Measurements from ENCODE around the gene SNX10.
A peak's percentile ranks its signal among the peaks of the same experiment; 100 is the strongest.
"Not testable (repeated sequence)": the region's sequence is repeated elsewhere in the genome, so short reads cannot be mapped to it uniquely, and the experiment has no call there.

The SNX10 gene, protein sequence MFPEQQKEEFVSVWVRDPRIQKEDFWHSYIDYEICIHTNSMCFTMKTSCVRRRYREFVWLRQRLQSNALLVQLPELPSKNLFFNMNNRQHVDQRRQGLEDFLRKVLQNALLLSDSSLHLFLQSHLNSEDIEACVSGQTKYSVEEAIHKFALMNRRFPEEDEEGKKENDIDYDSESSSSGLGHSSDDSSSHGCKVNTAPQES

DNA sequence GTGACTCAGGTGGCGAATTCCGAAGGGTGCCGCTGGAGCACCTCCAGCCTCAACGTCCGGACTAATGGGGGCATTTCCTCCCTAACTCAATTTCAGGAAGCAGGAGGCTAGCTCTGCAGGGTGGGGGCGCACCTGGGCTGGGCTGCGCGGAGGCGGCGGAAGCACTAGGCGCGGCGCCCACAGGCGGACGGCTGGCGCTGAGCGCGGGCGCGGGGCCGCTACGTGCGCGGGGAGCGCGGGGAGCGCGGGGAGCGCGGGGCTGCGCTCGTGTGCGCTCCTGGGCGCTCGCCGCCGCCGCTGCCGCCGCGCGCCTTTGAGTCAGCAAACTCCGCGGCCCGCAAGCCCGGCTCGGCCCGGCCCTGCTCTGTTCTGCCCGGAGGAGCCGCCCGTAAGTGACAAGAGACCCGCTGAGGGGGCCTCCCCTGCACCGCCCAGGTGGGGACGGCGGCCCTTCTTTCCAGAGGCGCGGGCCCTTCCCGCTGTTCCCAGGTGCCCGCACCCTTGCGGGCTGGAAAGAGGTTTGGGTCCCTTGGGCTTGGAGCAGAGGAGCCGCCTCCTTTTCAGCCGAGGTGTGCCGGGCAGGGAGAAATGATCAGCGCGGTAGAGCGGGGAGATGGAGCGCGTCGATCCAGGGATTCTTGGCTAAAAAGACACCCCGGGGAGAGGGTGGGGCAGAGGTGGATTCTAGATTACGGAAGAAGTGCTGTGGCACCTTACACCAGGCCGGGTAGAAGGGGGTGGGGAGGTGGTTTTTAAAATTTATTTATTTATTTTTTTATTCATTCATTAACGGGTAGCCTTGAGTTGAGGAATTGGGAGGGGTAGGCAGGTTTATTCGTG is at the start of gene SNX10:
SNX10 (plus strand) TSS at position 164 of the 840 bp plus-strand sequence. CDS start 54,581 bp downstream, outside the sequence.
- H3K27me3 ChIP-seq (replicated peaks; ENCODE audit: control insufficient read depth, insufficient read depth, low read length) = no peaks in the 10 kb centered on the region
- no peaks in the 10 kb centered on the region for H3K9me3 ChIP-seq (ENCODE audit: control insufficient read depth, low read length)
- no peaks in the 10 kb centered on the region for H3K36me3 ChIP-seq (ENCODE audit: control insufficient read depth, insufficient read depth, low read length, severe bottlenecking)
- H3K4me1 ChIP-seq (ENCODE audit: control insufficient read depth, insufficient read depth, low read length) = peaks cover 5% of the 10 kb centered on the region
- H3K9ac ChIP-seq (ENCODE audit: low read length) = peak within 1 kb of the TSS; percentile 86
- peak within 1 kb of the TSS; percentile 84 for H3K4me3 ChIP-seq (ENCODE audit: low read length)
- DNase-seq (ENCODE audit: low read depth) = peak; percentile 34

DNA sequence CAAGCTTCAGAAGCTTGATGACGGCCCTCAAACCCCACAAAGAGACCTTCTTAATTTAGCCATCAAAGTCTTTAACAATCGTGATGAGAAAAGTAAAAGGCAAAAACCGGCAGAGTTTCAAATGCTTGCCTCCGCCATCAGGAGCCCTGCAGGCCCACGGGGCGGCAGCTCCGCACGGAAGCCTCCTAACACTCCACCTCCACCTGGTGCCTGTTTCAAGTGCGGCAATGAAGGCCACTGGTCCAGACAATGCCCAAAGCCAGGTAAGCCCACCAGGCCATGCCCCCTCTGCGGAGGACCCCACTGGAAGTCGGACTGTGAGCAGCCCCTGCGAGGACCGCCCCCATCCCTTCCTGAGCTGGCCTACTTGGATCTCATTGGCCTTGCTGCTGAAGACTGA is 46.5 kb upstream of the SNX10 start:
- no peaks in the 10 kb centered on the region for H3K36me3 ChIP-seq (ENCODE audit: control insufficient read depth, insufficient read depth, low read length, severe bottlenecking)
- no peak overlapping the region for H3K4me3 ChIP-seq (ENCODE audit: low read length)
- no peaks in the 10 kb centered on the region for H3K4me1 ChIP-seq (ENCODE audit: control insufficient read depth, insufficient read depth, low read length)
- H3K9me3 ChIP-seq (ENCODE audit: control insufficient read depth, low read length) = no peaks in the 10 kb centered on the region
- H3K27me3 ChIP-seq (replicated peaks; ENCODE audit: control insufficient read depth, insufficient read depth, low read length) = peaks cover 17% of the 10 kb centered on the region
- no peak overlapping the region for H3K9ac ChIP-seq (ENCODE audit: low read length)
- no peak for DNase-seq (ENCODE audit: low read depth)

DNA sequence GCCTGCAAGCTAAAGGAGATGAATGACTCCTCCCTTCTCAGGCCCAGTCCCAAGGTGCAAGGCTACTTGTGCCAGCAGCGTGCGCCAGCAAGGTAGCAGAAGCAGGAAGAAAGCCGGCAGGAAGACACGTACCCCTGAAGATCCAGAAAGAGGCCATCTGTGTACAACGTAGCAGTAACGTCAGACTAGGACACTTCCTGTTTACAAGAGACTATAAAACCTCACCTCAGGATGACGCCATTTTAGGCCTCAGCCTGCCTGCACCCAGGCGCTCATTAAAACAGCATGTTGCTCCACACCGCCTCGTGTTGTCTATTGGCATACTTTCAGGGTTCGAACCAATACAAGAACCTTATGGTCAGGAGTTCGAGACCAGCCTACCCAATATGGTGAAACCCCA is 41.4 kb upstream of the SNX10 start:
- no peak for DNase-seq (ENCODE audit: low read depth)
- H3K27me3 ChIP-seq (replicated peaks; ENCODE audit: control insufficient read depth, insufficient read depth, low read length) = peaks cover 15% of the 10 kb centered on the region
- no peaks in the 10 kb centered on the region for H3K4me1 ChIP-seq (ENCODE audit: control insufficient read depth, insufficient read depth, low read length)
- no peaks in the 10 kb centered on the region for H3K36me3 ChIP-seq (ENCODE audit: control insufficient read depth, insufficient read depth, low read length, severe bottlenecking)
- H3K4me3 ChIP-seq (ENCODE audit: low read length) = no peak overlapping the region
- H3K9ac ChIP-seq (ENCODE audit: low read length) = no peak overlapping the region
- no peaks in the 10 kb centered on the region for H3K9me3 ChIP-seq (ENCODE audit: control insufficient read depth, low read length)

DNA sequence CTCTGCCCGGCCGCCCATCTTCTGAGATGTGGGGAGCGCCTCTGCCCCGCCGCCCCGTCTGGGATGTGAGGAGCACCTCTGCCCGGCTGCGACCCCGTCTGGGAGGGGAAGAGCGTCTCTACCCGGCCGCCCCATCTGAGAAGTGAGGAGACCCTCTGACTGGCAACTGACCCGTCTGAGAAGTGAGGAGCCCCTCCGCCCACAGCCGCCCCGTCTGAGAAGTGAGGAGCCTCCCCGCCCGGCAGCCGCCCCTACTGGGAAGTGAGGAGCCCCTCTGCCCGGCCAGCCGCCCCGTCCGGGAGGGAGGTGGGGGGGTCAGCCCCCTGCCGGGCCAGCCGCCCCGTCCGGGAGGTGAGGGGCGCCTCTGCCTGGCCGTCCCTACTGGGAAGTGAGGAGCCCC is 29.8 kb upstream of the SNX10 start:
- not testable (repeated sequence) for H3K27me3 ChIP-seq (replicated peaks; ENCODE audit: control insufficient read depth, insufficient read depth, low read length); H3K9me3 ChIP-seq (ENCODE audit: control insufficient read depth, low read length); H3K9ac ChIP-seq (ENCODE audit: low read length); H3K36me3 ChIP-seq (ENCODE audit: control insufficient read depth, insufficient read depth, low read length, severe bottlenecking); DNase-seq (ENCODE audit: low read depth); H3K4me1 ChIP-seq (ENCODE audit: control insufficient read depth, insufficient read depth, low read length); H3K4me3 ChIP-seq (ENCODE audit: low read length)

DNA sequence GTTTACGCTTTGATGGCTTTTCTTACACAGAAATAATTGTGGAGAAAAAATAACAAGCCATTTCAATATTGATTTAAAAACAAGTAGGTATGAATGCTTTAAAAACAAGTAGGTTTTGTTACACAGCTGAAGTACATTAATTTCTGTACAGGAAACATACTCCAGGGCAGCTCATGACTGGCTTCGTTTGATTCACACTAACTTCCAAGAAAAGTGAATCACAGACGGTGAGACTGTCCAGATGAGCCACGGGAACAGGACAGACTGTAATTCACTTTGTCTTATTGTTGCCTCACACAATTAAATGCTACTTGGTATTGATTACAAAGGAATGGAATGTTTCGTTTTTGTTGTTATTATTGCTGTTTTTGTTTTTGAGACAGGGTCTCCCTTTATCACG is 26.6 kb upstream of the SNX10 start:
- no peak for DNase-seq (ENCODE audit: low read depth)
- Histone ChIP-seq H3K4me3 (ENCODE audit: low read length) (no peak overlapping the region), H3K36me3 (ENCODE audit: control insufficient read depth, insufficient read depth, low read length, severe bottlenecking) (no peaks in the 10 kb centered on the region), H3K9me3 (ENCODE audit: control insufficient read depth, low read length) (no peaks in the 10 kb centered on the region), H3K9ac (ENCODE audit: low read length) (no peak overlapping the region), H3K4me1 (ENCODE audit: control insufficient read depth, insufficient read depth, low read length) (no peaks in the 10 kb centered on the region), H3K27me3 (replicated peaks; ENCODE audit: control insufficient read depth, insufficient read depth, low read length) (no peaks in the 10 kb centered on the region)

DNA sequence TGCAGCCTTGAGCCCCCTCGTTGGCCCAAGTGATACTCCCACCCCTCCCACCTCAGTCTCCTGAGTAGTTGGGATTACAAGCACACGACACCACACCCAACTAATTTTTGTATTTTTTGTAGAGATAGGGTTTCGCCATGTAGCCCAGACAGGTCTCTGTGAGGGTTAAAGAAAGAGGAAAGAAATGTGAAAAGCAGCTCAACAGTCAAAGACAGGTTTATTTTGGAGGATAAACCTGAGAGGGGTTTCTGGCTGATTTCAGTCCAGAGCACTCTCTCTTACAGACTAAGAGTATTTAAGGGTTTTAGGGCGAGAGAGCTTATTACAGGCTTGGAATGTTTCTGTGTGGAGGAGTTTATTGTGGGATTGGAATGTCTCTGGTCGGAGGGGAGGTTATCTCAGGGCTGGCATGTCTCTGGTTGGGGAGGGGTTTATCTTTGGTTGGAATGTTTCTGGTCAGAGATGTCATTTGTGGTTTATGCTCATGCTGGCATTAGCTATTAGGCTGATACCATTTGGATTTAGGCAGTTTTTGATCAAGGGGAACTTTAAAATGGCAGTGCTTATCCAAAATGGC is 26.1 kb upstream of the SNX10 start:
- H3K4me1 ChIP-seq (ENCODE audit: control insufficient read depth, insufficient read depth, low read length) = no peaks in the 10 kb centered on the region
- no peak overlapping the region for H3K9ac ChIP-seq (ENCODE audit: low read length)
- DNase-seq (ENCODE audit: low read depth) = no peak
- no peaks in the 10 kb centered on the region for H3K9me3 ChIP-seq (ENCODE audit: control insufficient read depth, low read length)
- H3K27me3 ChIP-seq (replicated peaks; ENCODE audit: control insufficient read depth, insufficient read depth, low read length) = no peaks in the 10 kb centered on the region
- H3K4me3 ChIP-seq (ENCODE audit: low read length) = no peak overlapping the region
- no peaks in the 10 kb centered on the region for H3K36me3 ChIP-seq (ENCODE audit: control insufficient read depth, insufficient read depth, low read length, severe bottlenecking)

DNA sequence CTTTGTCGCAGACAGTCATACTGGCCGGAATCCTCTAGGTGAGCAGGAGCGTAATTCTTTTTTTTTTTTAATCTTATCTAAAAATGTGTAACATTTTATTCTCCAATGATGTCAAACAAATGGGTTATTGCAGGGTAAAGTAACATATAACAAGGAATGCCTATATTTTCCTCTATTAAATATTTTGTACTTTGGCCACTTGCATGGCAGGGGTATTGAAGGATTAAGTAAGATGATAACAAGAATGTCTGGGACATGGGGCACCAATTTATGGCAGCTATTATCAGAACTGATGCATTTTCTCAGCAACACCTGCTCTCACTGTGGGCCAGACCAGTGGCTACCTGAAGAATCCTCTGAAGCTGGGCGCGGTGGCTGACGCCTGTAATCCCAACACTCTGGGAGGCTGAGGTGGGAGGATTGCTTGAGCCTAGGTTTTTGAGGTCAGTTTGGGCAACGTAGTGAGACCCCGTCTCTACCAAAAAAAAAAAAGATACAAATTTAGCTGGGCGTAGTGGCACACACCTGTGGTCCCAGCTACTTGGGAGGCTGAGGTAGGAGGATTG is 24.0 kb upstream of the SNX10 start:
- no peaks in the 10 kb centered on the region for H3K27me3 ChIP-seq (replicated peaks; ENCODE audit: control insufficient read depth, insufficient read depth, low read length)
- H3K36me3 ChIP-seq (ENCODE audit: control insufficient read depth, insufficient read depth, low read length, severe bottlenecking) = no peaks in the 10 kb centered on the region
- no peaks in the 10 kb centered on the region for H3K9me3 ChIP-seq (ENCODE audit: control insufficient read depth, low read length)
- DNase-seq (ENCODE audit: low read depth) = no peak
- no peak overlapping the region for H3K9ac ChIP-seq (ENCODE audit: low read length)
- no peak overlapping the region for H3K4me3 ChIP-seq (ENCODE audit: low read length)
- no peaks in the 10 kb centered on the region for H3K4me1 ChIP-seq (ENCODE audit: control insufficient read depth, insufficient read depth, low read length)

DNA sequence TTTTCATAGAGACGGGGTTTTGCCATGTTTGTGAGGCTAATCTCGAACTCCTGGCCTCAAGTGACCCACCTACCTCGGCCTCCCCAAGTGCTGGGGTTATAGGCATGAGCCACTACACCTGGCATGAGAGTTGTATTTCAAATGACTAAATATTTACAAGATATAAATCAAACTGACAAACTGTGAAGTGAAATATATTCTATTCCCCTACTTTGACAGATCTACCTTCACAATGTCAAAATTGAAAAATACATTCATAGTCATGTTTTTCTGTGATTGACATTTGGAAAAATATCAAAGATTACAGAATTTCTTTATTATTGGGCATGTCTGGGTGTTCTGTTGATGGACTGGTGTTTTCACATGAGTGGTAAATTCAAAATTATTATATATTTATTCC is 16.4 kb upstream of the SNX10 start:
- Histone ChIP-seq H3K4me3 (ENCODE audit: low read length) (no peak overlapping the region), H3K9ac (ENCODE audit: low read length) (no peak overlapping the region), H3K4me1 (ENCODE audit: control insufficient read depth, insufficient read depth, low read length) (peaks cover 8% of the 10 kb centered on the region), H3K36me3 (ENCODE audit: control insufficient read depth, insufficient read depth, low read length, severe bottlenecking) (no peaks in the 10 kb centered on the region), H3K9me3 (ENCODE audit: control insufficient read depth, low read length) (no peaks in the 10 kb centered on the region), H3K27me3 (replicated peaks; ENCODE audit: control insufficient read depth, insufficient read depth, low read length) (no peaks in the 10 kb centered on the region)
- DNase-seq (ENCODE audit: low read depth) = no peak

DNA sequence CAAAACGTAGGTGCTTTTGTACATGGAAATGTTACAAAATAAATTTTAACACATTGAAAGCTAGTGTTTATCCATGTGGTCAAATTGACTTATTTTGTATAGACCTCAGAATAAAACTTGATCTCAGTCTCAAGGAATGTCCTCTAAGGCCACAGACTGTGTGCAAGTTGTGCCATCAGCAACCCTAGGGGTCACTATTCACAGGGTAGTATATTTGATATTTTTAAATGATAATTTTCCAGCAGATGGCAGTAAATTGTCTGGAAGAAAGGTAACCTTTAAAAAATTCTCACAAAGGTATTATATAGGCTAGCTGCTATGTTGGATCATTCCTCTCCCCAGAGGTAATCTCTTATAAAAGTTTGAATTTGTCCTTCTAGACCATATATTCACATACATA is 12.9 kb upstream of the SNX10 start:
- DNase-seq (ENCODE audit: low read depth) = peak; percentile 11

DNA sequence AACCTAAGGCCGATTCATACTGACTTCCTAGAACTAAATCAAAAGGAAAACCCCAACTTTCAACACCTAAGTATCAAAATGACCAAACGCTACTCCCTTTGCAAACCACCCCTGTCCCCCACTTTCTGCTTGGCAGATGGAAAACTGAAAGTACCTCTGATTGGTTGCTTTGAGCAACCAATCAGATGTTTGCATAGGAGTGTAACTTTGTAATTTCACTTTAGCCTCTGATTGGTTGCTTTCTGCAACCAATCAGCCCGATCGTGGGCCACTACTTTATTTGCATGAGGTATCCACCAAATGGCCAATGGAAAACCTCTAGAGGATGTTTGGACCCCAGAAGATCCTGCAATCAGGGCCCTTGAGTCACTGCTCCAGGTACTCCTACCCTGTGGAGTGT is 12.3 kb upstream of the SNX10 start:
- Histone ChIP-seq H3K9ac (ENCODE audit: low read length) (no peak overlapping the region), H3K9me3 (ENCODE audit: control insufficient read depth, low read length) (no peaks in the 10 kb centered on the region), H3K4me3 (ENCODE audit: low read length) (no peak overlapping the region), H3K36me3 (ENCODE audit: control insufficient read depth, insufficient read depth, low read length, severe bottlenecking) (no peaks in the 10 kb centered on the region), H3K4me1 (ENCODE audit: control insufficient read depth, insufficient read depth, low read length) (peaks cover 8% of the 10 kb centered on the region), H3K27me3 (replicated peaks; ENCODE audit: control insufficient read depth, insufficient read depth, low read length) (no peaks in the 10 kb centered on the region)
- no peak for DNase-seq (ENCODE audit: low read depth)

More for the DNA sequence above, 12.9 kb upstream of the SNX10 start:
- H3K4me3 ChIP-seq (ENCODE audit: low read length) = peak overlapping the region; percentile 22
- peaks cover 8% of the 10 kb centered on the region for H3K4me1 ChIP-seq (ENCODE audit: control insufficient read depth, insufficient read depth, low read length)
- no peaks in the 10 kb centered on the region for H3K36me3 ChIP-seq (ENCODE audit: control insufficient read depth, insufficient read depth, low read length, severe bottlenecking)
- H3K9ac ChIP-seq (ENCODE audit: low read length) = peak overlapping the region; percentile 22
- no peaks in the 10 kb centered on the region for H3K9me3 ChIP-seq (ENCODE audit: control insufficient read depth, low read length)
- no peaks in the 10 kb centered on the region for H3K27me3 ChIP-seq (replicated peaks; ENCODE audit: control insufficient read depth, insufficient read depth, low read length)

DNA sequence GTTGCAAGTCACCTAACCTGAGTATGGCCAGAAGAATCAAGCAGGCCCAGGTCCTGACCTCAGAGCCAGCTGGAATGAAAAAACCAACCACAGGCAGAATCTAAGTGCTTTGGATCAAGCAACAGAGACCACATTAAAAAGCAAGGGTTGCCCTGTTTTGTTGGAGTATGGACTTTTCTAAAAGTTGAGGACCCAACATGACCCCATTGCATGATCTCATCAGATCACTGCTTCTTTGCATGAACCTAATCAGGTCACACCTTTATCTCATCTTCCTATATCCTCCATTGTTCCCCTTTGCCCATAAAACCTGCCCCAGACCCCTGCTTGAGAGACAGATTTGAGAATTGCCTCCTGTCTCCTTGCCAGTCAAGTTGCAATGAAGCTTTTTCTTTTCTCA is 11.6 kb upstream of the SNX10 start:
- H3K4me1 ChIP-seq (ENCODE audit: control insufficient read depth, insufficient read depth, low read length) = peaks cover 8% of the 10 kb centered on the region
- H3K9me3 ChIP-seq (ENCODE audit: control insufficient read depth, low read length) = no peaks in the 10 kb centered on the region
- no peak for DNase-seq (ENCODE audit: low read depth)
- no peaks in the 10 kb centered on the region for H3K27me3 ChIP-seq (replicated peaks; ENCODE audit: control insufficient read depth, insufficient read depth, low read length)
- no peak overlapping the region for H3K4me3 ChIP-seq (ENCODE audit: low read length)
- no peak overlapping the region for H3K9ac ChIP-seq (ENCODE audit: low read length)
- no peaks in the 10 kb centered on the region for H3K36me3 ChIP-seq (ENCODE audit: control insufficient read depth, insufficient read depth, low read length, severe bottlenecking)

All from adipocyte (in vitro differentiated cells).